Fibroblast of mammary gland (primary cell): ENCODE results near the gene CDKN2B-AS1.
A peak's percentile ranks its signal among the peaks of the same experiment; 100 is the strongest.

Experiments
- DNase-seq: peaks from one replicate; pipeline ENCODE4 v3.0.0-alpha.2; 2010; ENCODE audit warnings: low read depth
- H3K4me3 ChIP-seq: 2 replicates; pipeline ENCODE4 v1.5.1; 2011; ENCODE audit warnings: low read depth, mild to moderate bottlenecking, low read length, moderate library complexity; ENCODE audit not compliant: control insufficient read depth
- TF ChIP-seq, protein P1 (sequence below): conservative IDR thresholded peaks from 2 replicates; pipeline ENCODE4 v1.5.1; 2011; ENCODE audit warnings: low read depth, low read length, inconsistent platforms; ENCODE audit not compliant: control insufficient read depth, insufficient read depth

CDKN2B-AS1 gene

DNA sequence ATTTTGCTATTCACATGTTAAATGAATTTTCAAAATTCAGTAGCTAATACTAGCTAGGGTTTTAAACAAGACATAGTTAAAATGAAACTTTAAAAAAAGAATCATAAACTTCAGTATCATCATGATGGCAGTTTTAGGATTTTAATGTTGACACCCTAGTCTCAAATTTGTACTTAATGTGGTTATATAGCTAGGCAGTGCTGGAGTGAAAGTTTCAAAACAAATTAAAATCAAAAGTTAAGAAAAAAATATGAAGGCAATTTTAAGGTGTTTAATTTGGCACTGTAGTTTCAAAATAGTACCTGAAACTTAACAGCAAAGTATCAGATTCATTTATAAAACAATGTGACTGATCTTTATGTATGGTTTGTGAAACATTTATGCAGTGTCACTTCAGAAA lies 33.8 kb downstream of the CDKN2B-AS1 start:
- TF ChIP-seq, protein P1, sequence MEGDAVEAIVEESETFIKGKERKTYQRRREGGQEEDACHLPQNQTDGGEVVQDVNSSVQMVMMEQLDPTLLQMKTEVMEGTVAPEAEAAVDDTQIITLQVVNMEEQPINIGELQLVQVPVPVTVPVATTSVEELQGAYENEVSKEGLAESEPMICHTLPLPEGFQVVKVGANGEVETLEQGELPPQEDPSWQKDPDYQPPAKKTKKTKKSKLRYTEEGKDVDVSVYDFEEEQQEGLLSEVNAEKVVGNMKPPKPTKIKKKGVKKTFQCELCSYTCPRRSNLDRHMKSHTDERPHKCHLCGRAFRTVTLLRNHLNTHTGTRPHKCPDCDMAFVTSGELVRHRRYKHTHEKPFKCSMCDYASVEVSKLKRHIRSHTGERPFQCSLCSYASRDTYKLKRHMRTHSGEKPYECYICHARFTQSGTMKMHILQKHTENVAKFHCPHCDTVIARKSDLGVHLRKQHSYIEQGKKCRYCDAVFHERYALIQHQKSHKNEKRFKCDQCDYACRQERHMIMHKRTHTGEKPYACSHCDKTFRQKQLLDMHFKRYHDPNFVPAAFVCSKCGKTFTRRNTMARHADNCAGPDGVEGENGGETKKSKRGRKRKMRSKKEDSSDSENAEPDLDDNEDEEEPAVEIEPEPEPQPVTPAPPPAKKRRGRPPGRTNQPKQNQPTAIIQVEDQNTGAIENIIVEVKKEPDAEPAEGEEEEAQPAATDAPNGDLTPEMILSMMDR = no peak
- no peak overlapping the region for H3K4me3 ChIP-seq
- no peak for DNase-seq

GRCh38 chr9:22029231-22029630 lies 34.6 kb downstream of the CDKN2B-AS1 start:
- no peak for DNase-seq
- H3K4me3 ChIP-seq = no peak overlapping the region
- TF ChIP-seq, protein P1 = no peak

- peak; percentile 74 for DNase-seq
- no peak overlapping the region for H3K4me3 ChIP-seq
- TF ChIP-seq, protein P1 = no peak
Measured at GRCh38 chr9:22030101-22030598, 35.6 kb downstream of the CDKN2B-AS1 start.

- TF ChIP-seq, protein P1 = no peak
- H3K4me3 ChIP-seq = no peak overlapping the region
- DNase-seq = no peak
Measured at GRCh38 chr9:22031655-22032411, 37.2 kb downstream of the CDKN2B-AS1 start.

DNA sequence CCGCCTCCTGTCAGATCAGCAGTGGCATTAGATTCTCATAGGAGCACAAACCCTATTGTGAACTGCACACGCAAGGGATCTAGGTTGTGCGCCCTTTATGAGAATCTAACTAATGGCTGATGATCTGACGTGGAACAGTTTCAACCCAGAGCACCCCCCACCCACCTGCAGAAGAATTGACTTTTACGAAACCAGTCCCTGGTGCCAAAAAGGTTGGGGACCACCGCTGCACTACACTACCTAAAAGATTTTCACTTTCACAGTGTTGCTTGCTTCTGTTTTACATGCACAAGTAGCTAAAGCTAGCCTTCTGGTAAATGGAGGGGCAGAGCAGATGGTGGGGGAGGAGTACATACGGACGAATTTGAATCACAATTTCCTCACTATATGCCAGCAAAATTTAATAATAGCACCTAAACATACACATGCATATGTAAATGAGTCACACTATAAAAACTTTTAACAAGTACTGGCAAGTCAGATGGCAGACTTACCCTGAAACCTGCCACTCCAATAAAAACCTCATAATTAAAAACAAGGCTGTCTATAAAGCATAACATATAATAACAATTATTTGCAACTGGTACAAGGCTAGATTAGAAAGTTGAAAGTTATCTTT lies 38.5 kb downstream of the CDKN2B-AS1 start:
- no peak overlapping the region for H3K4me3 ChIP-seq
- DNase-seq = no peak
- TF ChIP-seq, protein P1 = no peak

DNA sequence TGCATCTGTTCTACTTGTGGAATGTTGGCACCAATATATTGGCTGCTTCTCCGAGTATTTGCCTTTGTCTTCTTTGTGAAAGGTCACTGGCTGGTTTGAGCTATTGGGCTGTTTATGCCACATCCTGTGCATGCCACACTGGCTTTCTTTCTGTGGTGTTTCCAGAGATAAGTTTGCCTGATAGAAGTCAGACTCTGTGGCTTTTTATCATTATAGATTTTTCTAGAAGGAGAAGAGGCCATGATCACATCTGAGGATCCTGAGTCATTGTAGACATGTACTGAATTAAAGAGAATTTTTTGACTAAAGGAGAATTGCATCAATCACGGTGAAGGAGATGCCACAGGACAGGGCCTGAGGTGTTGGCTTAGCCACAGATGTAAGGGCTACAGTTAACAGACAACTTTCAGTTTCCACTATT lies 41.0 kb downstream of the CDKN2B-AS1 start:
- TF ChIP-seq, protein P1 = no peak
- no peak for DNase-seq
- H3K4me3 ChIP-seq = no peak overlapping the region
